ENCODE results near the gene LSM4.

DNA sequence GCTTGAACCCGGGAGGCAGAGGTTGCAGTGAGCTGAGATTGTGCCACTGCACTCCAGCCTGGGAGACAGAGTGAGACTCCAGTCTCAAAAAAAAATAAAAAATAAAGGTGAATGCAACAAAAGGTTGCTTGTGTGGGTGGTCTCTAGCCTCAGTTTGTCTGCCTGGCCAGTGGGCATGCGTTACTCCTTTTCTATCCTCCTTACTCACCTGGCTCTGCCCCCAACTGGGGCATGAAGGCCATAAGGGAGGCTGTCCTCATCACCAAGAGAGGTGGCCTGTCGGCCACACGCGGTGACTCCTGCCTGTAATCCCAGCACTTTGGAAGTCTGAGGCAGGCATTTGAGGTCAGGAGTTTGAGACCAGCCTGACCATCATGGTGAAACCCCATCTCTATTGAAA, 39.5 kb downstream of the LSM4 start:
- TF ChIP-seq POLR2A (IDR thresholded peaks at IDR 0.05; ENCODE audit: low read depth, low read length) (no peak), TAF1 (IDR thresholded peaks at IDR 0.05; ENCODE audit: borderline replicate concordance, low read depth, low read length) (no peak)

All from GM12892 (cell line).